GM12865 (cell line): ENCODE data around the gene CFTR.
A peak's percentile ranks its signal among the peaks of the same experiment; 100 is the strongest.

Experiments
- DNase-seq: peaks from one replicate; pipeline ENCODE4 v3.0.0; 2010; ENCODE audit warnings: low read depth
- H3K4me3 ChIP-seq: 2 replicates; pipeline ENCODE4 v1.5.1; 2011; ENCODE audit warnings: mild to moderate bottlenecking, low read depth, low read length, control low read depth
- TF ChIP-seq, protein P1 (sequence below): IDR thresholded peaks from 2 replicates; pipeline ENCODE4 v1.5.1; 2011; ENCODE audit warnings: low read length, control low read depth, low read depth, inconsistent platforms; ENCODE audit not compliant: insufficient read depth; ENCODE audit errors: missing control alignments

CFTR gene

DNA sequence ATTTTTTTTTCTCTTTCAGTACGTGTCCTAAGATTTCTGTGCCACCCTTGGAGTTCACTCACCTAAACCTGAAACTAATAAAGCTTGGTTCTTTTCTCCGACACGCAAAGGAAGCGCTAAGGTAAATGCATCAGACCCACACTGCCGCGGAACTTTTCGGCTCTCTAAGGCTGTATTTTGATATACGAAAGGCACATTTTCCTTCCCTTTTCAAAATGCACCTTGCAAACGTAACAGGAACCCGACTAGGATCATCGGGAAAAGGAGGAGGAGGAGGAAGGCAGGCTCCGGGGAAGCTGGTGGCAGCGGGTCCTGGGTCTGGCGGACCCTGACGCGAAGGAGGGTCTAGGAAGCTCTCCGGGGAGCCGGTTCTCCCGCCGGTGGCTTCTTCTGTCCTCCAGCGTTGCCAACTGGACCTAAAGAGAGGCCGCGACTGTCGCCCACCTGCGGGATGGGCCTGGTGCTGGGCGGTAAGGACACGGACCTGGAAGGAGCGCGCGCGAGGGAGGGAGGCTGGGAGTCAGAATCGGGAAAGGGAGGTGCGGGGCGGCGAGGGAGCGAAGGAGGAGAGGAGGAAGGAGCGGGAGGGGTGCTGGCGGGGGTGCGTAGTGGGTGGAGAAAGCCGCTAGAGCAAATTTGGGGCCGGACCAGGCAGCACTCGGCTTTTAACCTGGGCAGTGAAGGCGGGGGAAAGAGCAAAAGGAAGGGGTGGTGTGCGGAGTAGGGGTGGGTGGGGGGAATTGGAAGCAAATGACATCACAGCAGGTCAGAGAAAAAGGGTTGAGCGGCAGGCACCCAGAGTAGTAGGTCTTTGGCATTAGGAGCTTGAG is at the start of gene CFTR:
Gene CFTR, plus strand, starts transcription at position 801 of the 830 bp plus-strand sequence. CDS start 70 bp downstream, outside the sequence.
- H3K4me3 ChIP-seq: no peak within 1 kb of the TSS
- TF ChIP-seq, protein P1, sequence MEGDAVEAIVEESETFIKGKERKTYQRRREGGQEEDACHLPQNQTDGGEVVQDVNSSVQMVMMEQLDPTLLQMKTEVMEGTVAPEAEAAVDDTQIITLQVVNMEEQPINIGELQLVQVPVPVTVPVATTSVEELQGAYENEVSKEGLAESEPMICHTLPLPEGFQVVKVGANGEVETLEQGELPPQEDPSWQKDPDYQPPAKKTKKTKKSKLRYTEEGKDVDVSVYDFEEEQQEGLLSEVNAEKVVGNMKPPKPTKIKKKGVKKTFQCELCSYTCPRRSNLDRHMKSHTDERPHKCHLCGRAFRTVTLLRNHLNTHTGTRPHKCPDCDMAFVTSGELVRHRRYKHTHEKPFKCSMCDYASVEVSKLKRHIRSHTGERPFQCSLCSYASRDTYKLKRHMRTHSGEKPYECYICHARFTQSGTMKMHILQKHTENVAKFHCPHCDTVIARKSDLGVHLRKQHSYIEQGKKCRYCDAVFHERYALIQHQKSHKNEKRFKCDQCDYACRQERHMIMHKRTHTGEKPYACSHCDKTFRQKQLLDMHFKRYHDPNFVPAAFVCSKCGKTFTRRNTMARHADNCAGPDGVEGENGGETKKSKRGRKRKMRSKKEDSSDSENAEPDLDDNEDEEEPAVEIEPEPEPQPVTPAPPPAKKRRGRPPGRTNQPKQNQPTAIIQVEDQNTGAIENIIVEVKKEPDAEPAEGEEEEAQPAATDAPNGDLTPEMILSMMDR: no peak
- no peak for DNase-seq

DNA sequence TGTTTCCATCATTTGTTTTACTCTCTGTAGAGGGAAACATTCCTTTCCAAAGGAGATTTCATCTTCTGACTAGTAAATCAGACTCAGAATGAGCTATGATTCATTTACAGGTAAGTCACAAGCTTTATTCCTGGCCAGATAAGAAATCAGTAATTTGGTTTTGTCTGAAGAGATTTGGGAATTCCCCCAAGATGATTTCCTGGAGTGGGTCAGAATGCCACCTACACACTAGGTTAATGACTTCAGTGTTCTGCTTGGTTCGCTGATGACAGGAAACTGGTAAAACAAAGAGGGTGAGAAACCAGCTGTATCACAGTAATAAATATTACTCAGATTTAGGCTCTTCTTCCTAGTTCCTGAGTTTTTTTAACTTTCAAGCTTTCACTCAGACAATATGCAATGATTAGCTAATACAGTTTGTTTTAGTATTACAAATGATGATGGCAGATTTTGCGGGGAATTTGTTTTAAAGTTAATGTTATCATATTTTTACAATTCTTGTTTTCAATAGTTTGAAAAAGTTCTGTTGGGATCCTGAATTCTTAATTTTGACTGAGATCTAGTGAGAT is 44.3 kb upstream of the CFTR start:
- no peak overlapping the region for H3K4me3 ChIP-seq
- TF ChIP-seq, protein P1: no peak

DNA sequence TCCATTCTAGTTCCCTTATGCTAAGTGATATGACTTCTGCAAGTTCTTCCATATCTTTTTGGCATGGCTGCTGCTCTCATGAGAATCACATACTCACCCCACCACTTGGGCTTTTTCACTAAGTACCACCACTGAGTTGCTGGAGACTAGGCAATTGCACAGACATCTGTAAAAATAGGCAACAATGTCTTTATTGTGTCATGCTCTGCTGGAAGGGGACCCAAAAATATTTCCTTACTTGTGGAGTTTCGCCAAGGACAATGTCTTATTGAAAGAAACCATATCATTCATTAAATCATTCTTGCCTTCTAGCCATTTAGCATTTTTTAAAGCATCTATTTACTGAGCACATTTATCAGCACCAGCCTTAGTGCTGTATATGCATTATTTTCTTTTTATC is 35.2 kb upstream of the CFTR start:
- TF ChIP-seq, protein P1: no peak
- DNase-seq: no peak

More for the DNA sequence above, 44.3 kb upstream of the CFTR start:
- DNase-seq: peak; percentile 70

DNA sequence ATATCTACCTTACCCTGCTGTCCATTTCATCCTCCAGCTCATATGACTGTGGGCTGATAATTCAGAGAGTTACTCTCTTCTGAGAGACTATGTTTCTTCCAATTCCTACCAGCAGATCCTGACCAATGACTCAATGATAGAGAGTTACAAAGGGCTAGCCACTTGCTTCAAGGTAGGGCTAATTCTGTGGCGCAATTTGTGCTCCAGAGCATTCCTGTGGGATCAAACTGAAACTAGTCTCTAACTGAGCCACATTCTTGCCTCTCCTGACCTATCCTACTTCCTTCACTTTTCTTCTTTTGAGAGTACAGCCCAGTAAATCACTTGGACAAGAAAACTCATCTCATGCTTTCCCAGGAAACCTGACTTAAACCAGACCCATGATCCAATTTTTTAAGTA is 34.6 kb upstream of the CFTR start:
- no peak for DNase-seq
- TF ChIP-seq, protein P1: no peak
- H3K4me3 ChIP-seq: no peak overlapping the region

More for the DNA sequence above, 35.2 kb upstream of the CFTR start:
- no peak overlapping the region for H3K4me3 ChIP-seq

DNA sequence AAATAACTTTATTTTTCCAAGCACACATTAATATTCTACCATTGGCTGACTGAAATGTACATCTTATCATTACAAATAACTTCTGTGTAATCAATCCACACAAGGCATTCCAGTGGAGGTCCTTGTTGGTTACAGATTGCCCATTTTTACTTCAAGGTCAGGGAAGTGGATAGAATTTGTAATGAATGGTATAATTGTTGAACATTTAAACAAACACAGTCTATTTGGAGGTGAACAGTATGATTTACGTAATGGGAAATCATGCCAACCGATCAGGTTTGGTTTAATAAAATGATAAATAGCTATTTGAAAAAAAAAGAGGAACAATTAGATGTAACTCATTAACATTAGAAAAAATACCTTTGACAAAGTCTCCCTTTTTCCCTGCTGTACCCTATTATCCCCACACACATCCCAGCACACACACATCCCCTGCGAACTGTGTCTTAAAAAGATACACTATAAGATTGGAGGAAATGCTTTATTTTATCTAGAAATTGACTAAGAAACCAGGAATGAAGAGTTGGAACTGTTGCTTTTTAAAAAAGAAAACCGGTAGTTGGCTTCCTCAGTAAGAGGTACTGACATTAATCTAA is 33.5 kb upstream of the CFTR start:
- TF ChIP-seq, protein P1: no peak
- no peak overlapping the region for H3K4me3 ChIP-seq
- DNase-seq: no peak

DNA sequence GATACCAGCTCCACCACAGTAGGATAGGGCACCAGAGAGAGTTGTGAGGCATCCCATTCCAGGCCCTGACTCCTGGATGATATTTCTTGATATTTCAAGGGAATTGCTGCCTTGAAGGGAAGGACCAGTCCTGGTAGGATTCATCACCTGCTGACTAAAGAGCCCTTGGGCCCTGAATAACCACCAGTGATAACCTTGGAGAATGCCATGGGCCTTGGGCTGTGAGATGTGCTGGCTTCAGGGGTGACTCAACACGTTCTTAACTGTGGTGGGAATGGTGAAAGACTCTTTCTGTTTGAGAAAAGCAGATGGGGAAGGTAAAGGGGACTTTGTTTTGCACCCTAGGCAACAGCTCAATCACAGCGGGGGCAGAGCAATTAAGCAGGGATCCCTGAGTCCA is 31.2 kb upstream of the CFTR start:
- H3K4me3 ChIP-seq: no peak overlapping the region
- TF ChIP-seq, protein P1: no peak
- no peak for DNase-seq
